ENCODE measurements around the gene SPATA12.
A peak's percentile ranks its signal among the peaks of the same experiment; 100 is the strongest.

The SPATA12 gene

DNA sequence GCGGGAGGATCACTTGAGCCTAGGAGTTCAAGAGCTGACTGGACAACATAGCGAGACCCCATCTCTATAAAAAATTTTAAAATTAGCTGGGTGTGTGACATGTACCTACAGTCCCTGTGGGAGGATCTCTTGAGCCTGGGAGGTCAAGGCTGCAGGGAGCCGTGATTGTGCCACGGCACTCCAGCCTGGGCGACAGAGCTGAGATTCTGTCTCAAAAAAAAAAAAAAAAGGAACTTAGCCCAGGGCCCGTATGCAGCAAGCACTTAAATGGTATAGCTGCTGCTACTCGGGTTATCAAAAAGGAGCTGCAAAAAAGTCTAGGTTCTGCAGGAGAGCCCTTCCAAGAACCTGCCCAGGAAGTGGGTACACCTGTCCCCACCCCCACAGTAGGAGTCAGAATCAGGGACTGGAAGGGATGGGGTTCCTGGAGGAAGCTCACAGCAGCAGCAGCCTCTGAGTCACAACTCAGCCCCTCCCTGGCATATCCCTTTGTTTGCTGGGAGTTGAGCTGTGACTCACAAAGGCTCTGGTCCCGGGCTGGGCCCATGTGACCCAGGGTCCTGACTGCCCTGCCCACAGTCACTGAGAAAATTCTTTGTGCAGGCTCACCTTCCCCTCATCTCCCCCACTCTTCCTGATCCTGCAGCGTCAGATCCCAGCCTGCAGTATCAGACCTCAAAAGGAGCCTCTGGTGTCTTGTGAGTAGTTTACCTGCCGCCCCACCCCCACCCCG lies at the start of gene SPATA12:
Gene SPATA12, plus strand, starts transcription at position 576 of the 733 bp plus-strand sequence. CDS start 13,031 bp downstream, outside the sequence.
- DNase-seq, result no peak

GRCh38 chr3:57011022-57011421 lies 49.4 kb upstream of the SPATA12 start:
- peak; percentile 8 for DNase-seq

GRCh38 chr3:57012847-57013246 lies 47.6 kb upstream of the SPATA12 start:
- no peak for DNase-seq

DNA sequence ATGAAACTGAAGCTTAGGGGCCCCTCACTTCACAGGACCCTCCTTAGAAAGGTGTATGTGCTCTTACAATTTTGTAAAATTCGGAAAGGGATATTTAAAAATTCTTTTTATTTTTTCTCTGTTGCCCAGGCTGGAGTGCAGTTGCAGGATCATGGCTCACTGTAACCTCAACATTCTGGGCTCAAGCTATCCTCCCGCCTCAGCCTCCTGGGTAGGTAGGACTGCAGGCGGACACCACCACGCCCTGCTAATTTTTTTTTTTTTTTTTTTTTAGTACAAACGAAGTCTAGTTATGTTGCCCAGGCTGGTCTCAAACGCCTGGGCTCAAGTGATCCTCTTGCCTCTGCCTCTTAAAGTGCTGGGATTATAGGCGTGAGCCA lies 45.1 kb upstream of the SPATA12 start:
- DNase-seq, result no peak

DNA sequence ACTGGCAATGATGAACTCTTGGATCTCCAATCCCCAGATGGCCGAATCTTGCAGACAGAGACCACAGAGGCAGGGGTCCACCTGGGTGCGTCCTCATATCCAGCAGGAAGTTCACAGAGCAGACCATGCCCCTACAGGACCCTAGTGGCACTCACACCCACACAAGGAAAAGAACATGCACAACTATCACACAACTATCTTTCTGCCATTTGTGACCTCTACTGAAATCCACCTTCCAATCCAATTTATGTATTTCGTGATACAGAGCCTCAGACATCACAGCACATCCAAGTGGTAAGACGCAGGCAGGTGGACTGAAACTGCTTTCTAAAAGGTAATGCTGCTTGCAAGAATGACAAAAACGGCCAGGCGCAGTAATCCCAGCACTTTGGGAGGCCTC lies 44.6 kb upstream of the SPATA12 start:
- DNase-seq, result no peak

GRCh38 chr3:57017459-57017845 lies 43.0 kb upstream of the SPATA12 start:
- no peak for DNase-seq

DNA sequence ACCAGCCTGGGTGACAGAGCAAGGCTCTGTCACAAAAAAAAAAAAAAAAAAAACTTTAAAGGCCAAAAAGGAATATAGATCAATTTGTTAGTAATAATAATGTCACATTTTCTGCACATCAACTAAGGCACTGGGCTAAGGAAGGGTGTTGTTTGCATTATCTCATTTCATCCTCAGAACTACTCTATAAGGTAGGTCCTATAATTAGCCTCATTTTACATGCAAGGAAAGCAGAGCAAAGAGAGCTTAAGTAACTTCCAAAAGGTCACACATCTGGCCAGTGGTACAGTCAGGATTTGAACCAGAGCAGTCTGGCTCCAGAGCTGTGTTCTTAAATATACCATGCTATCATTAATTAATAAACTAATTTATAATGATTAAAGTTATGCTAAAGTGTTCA lies 42.2 kb upstream of the SPATA12 start:
- no peak for DNase-seq

DNA sequence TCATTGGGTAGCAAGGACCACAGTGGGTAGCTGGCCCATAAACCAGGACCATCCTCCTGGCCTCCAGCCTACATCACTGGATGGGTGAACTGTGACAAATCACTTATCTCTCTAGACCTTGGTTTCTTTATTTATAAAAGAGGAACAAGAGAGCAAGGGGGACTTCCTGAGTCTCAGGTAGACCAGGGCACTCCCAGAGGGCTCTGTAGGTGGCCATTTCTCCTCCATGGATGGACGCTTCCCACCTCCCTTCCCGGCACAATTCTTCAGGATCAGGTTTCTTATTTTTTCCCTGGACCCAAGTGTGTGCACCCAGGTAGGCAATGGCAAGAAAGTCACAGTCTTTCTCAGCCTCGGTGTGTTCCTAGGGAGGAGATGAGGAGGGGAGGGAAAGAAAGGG lies 41.4 kb upstream of the SPATA12 start:
- no peak for DNase-seq

DNA sequence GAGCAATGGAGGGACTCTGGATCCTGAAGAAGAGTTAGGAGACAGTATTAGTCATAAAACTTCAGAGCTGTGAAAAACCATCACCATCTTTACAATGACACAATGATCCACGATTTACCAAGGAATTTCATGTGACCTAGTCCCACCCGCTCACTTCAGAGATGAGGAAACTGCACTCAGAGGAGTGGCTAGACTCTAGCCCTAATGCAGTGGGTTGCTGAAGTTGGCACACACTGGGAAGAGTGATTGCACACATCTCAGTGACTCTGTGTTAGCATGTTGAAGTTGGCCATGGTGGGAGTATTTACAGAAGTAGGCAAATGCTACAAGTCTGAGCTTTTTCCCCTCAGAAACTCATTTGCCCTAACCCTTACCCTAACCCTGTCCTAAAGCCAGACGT lies 35.2 kb upstream of the SPATA12 start:
- no peak for DNase-seq

GRCh38 chr3:57026944-57027343 lies 33.5 kb upstream of the SPATA12 start:
- no peak for DNase-seq

DNA sequence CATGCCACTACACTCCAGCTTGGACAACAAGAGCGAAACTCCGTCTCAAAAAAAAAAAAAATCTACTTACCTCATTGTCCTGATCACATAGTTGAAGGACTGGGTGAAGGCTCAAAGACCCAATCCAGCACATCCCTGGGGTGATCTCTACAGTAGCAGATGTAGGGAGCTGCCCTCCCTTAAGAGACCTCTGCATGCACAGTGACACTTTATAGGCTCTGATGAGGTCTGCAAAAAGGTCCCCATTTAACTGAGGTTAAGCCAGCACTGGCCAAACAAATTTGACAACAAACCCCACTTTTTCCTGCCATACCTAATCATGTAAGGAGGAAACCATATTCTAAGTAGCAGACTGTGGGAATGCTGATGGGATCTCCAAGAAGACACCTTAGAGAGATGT lies 31.1 kb upstream of the SPATA12 start:
- DNase-seq, result no peak

DNA sequence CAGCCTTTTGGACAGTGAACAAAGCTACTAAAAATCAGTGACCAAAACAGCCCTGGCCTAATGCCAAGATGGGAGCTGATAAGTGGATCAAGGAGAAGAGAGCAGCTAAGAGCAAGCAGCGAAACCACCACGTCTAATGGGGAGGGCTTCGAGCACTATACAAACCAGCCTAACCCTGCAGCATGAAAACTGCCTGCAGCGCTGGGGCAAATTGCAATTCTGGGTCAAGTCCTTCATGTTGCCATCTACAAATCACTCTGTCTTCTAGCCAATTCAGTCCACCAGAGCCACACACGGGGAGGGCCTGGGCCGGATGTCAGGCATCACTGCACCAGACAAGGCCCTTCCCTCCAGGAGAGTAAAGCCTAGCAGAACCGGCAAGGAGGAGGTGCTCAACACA lies 30.5 kb upstream of the SPATA12 start:
- no peak for DNase-seq

GRCh38 chr3:57030721-57031120 lies 29.7 kb upstream of the SPATA12 start:
- DNase-seq, result no peak

DNA sequence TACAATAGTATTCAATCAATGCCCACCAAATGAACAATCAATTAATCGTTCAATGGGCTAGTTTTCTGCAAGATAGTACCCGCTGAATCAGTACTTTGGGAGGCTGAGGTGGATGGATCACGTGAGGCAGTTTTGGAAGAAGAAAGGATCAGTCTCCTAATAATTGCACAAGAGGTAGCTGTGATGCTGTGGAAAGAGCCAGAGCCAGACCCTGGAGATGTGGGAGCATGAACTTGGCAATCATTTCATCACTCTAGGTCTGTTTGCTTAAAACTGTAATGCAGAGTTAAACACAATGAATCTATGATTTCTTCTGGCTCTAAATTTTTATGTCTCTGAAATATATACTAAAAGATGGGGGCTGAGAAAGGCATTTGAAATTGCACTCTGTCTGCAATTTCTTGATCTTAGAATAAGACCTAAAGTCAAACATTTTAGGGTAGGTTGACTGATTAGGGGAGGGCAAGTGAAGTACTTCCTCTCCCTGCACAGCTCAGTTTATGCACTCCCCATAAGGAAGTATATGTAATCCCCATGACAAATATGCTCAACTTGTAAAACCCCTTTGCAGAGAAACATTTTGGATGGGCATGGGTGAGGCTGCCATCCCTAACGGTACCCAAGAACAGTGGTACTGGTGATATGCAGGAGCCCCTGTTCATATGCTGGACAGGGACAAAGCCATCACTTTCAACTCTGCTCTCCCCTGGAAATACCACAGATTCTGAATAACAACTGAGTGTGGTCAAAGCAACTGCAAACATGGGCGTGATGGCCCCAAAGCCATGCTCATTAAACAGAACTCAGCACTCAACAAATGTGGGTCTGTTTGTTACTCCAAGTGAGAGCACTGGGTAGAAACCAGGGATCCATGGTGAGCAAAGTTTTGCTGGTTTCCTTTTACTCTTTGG lies 28.6 kb upstream of the SPATA12 start:
- DNase-seq, result no peak

GRCh38 chr3:57036952-57037351 lies 23.5 kb upstream of the SPATA12 start:
- DNase-seq, result no peak

GRCh38 chr3:57038466-57039164 lies 21.8 kb upstream of the SPATA12 start:
- DNase-seq, result no peak

- DNase-seq, result no peak
Observed at GRCh38 chr3:57041674-57042073, 18.8 kb upstream of the SPATA12 start.

- DNase-seq, result no peak
Observed at GRCh38 chr3:57043518-57043917, 16.9 kb upstream of the SPATA12 start.

DNA sequence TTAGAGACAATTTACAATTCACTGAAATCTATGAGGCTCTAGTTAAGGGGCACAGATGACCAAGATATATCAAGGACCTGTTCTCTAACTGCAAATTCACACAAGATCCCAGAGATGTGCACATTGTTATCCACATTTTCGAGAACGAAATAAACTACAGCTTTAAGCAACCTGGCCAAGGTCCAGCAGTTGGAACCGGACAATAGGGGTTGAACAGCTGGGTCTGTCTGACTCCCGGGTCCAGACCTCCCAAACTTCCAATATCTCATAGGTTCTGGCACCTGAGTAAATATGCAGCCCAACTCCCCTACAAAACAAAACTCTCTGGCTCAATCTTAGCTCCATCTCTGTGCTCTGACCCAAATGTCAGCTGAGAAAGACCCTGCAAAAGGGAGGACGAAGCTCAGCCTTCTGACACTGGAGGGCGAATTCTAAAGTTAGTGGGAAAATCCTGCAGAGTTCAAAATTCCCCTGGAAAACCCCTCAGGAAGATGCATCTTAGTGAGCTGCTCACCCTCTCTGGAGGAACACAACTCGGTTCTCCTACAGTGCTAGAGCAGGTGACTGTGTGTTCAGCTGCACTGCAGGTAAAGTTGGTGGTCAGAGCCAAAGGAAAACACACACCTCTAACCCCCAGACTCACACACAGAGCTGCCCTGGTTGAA lies 14.2 kb upstream of the SPATA12 start:
- DNase-seq, result no peak

GRCh38 chr3:57048052-57048671 lies 12.3 kb upstream of the SPATA12 start:
- DNase-seq, result peak; percentile 54

- DNase-seq, result peak; percentile 44
Observed at GRCh38 chr3:57048728-57049127, 11.7 kb upstream of the SPATA12 start.

DNA sequence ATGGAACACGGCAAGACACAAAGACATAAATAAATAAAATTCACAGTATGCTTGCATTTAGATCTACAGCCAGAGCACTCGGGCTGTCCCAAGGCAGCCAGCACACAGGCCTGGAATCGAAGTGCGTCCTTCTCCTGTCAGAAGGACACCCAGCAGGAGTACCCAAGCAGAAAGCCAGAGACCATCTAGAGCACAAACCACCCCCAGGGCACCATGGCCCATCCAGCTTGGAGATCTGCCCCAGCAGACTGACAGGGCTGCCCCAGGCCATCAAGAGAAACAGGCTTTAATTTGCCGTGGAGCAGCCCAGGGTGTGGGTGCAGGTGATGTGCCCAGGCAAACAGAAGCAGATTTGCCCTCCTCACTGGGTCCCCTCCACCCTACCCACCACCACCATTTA lies 7.8 kb upstream of the SPATA12 start:
- no peak for DNase-seq

GRCh38 chr3:57053122-57053521 lies 7.3 kb upstream of the SPATA12 start:
- no peak for DNase-seq

Measured in NCI-H2171 (cell line).